Keratinocyte (primary cell): Measurements from ENCODE around the gene CD28. TPM values are rescaled to one million over a fixed set of nuclear protein-coding genes. Genes with fewer than 3 reads are reported as not detected.

Experiments used
- DNase-seq: peaks from one replicate; pipeline ENCODE4 v3.0.0-alpha.2; 2011; ENCODE audit warnings: low read depth, missing footprints, low spot score
- FAIRE-seq: peaks from 2 replicates; lab custom pipeline; 2011; peaks lifted over from hg19 to GRCh38; lab: Jason Lieb, UNC
- H2AFZ ChIP-seq: 2 replicates; pipeline ENCODE4 v1.6.0; 2012; ENCODE audit warnings: low read length, control low read depth, inconsistent platforms; ENCODE audit not compliant: control insufficient read depth
- H3K27ac ChIP-seq: 2 replicates; pipeline ENCODE4 v1.5.1; 2011; ENCODE audit warnings: low read length; ENCODE audit not compliant: control insufficient read depth, insufficient read depth
- H3K27me3 ChIP-seq: 3 replicates; pipeline ENCODE4 v1.6.0; 2011; ENCODE audit warnings: low read length; ENCODE audit not compliant: control insufficient read depth, insufficient read depth; ENCODE audit errors: extremely low read depth
- H3K36me3 ChIP-seq, 2 experiments: 2 replicates in 1 of 2; 3 replicates in 1 of 2; pipeline ENCODE4 v1.5.1; 2011; ENCODE audit warnings: low read length in 2 of 2, mild to moderate bottlenecking in 1 of 2; ENCODE audit not compliant: control insufficient read depth in 2 of 2, insufficient read depth in 2 of 2; ENCODE audit errors: extremely low read depth in 1 of 2
- H3K4me1 ChIP-seq: 3 replicates; pipeline ENCODE4 v1.5.1; 2011; ENCODE audit warnings: low read length; ENCODE audit not compliant: control insufficient read depth, insufficient read depth; ENCODE audit errors: extremely low read depth
- H3K4me2 ChIP-seq: 3 replicates; pipeline ENCODE4 v1.6.0; 2011; ENCODE audit warnings: low read depth, low read length; ENCODE audit not compliant: control insufficient read depth, insufficient read depth; ENCODE audit errors: extremely low read depth
- H3K4me3 ChIP-seq, 3 experiments: fragments of 200-600 bp in 1 of 3; sonication (generic) in 1 of 3; 2 replicates in 2 of 3; 3 replicates in 1 of 3; pipeline ENCODE4 v1.5.1; 2011 to 2016; ENCODE audit warnings: low read length in 3 of 3, mild to moderate bottlenecking in 3 of 3, control low read depth in 2 of 3, inconsistent platforms in 1 of 3, low read depth in 1 of 3, mixed read lengths in 1 of 3, mixed run types in 1 of 3, moderate library complexity in 1 of 3; ENCODE audit not compliant: control insufficient read depth in 2 of 3, insufficient read depth in 2 of 3; ENCODE audit errors: extremely low read depth in 1 of 3
- H3K79me2 ChIP-seq: 2 replicates; pipeline ENCODE4 v1.6.0; 2012; ENCODE audit warnings: low read length; ENCODE audit not compliant: control insufficient read depth, insufficient read depth
- H3K9ac ChIP-seq: 3 replicates; pipeline ENCODE4 v1.6.0; 2011; ENCODE audit warnings: low read length; ENCODE audit not compliant: control insufficient read depth, insufficient read depth; ENCODE audit errors: extremely low read depth
- H3K9me1 ChIP-seq: 3 replicates; pipeline ENCODE4 v1.6.0; 2011; ENCODE audit warnings: low read length; ENCODE audit not compliant: control insufficient read depth, insufficient read depth; ENCODE audit errors: extremely low read depth
- H3K9me3 ChIP-seq: 2 replicates; pipeline ENCODE4 v1.5.1; 2012; ENCODE audit warnings: low read depth, low read length; ENCODE audit not compliant: control insufficient read depth
- H4K20me1 ChIP-seq: 3 replicates; pipeline ENCODE4 v1.6.0; 2011; ENCODE audit warnings: low read length; ENCODE audit not compliant: control insufficient read depth, insufficient read depth; ENCODE audit errors: extremely low read depth
- EZH2 ChIP-seq: IDR thresholded peaks from one replicate; pipeline ENCODE4 v1.6.1; 2012; ENCODE audit warnings: inconsistent platforms, mild to moderate bottlenecking, low read length, moderate library complexity
- dilution Hi-C: fragments of 300-500 bp; cut with MboI; formaldehyde crosslinking; loops from one replicate; pipeline ENCODE4 v1.7.0; 2020; ENCODE audit warnings: low sequenced_read_pairs; ENCODE audit not compliant: extremely low pct_ligation_motif_present
- polyA plus RNA-seq, 5 experiments: library from polyadenylated mRNA; depleted of rRNA in 3 of 5; stranded (reverse) in 3 of 5; stranded (forward) in 1 of 5; unstranded in 1 of 5; fragments of >200 nt; gene quantifications; 1 replicate in 1 of 5; 2 replicates in 3 of 5; 3 replicates in 1 of 5; pipeline versions ENCODE4 v1.2.1 to v1.2.3, GENCODE V29; 2011 to 2012; ENCODE audit warnings: missing spikeins in 2 of 5, low read depth in 1 of 5, low replicate concordance in 1 of 5
- TF ChIP-seq, protein P1 (sequence below), 3 experiments: IDR thresholded peaks in 1 of 3; conservative IDR thresholded peaks in 1 of 3; optimal IDR thresholded peaks in 1 of 3; 2 replicates in 2 of 3; 3 replicates in 1 of 3; pipeline versions ENCODE3 to v1.5.1; 2011; ENCODE audit warnings: low read length in 3 of 3, mild to moderate bottlenecking in 3 of 3, moderate library complexity in 2 of 3, control low read depth in 1 of 3, inconsistent platforms in 1 of 3; ENCODE audit not compliant: insufficient read depth in 2 of 3; ENCODE audit errors: extremely low read depth in 1 of 3

The CD28 gene
- polyA plus RNA-seq, 1 donor (not counting 4 experiments of a cell fraction or from before 2014, with no cell fraction given) = 0.01 TPM

DNA sequence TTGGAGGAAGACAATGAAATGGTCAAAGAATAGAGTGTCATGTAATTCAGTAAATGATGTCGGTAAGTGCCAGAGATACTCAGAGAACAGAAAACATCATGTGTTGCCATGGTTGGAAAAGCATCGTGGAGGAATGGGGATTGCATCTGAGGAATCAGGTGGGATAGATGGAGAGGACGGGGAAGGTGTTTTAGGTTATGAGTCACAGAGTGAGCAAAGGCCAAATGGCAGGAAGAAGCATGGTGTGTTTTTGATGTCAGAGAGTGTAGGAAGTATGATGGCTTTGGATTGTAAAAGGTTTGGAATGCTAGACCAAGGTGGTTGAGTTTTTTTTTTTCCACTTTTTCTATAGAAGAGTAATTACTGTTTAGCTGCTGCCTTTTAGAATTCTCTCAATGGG, 27.5 kb upstream of the CD28 start:
- no peak overlapping the region for H2AFZ ChIP-seq
- H3K79me2 ChIP-seq = no peaks in the 10 kb centered on the region
- H3K4me3 ChIP-seq = no peak overlapping the region
- no peaks in the 10 kb centered on the region for H4K20me1 ChIP-seq
- FAIRE-seq = peak; percentile 55
- dilution Hi-C loops = no loop called here
- no peaks in the 10 kb centered on the region for H3K9me3 ChIP-seq
- peaks cover 26% of the 10 kb centered on the region for H3K4me1 ChIP-seq
- no peak overlapping the region for H3K27ac ChIP-seq
- H3K27me3 ChIP-seq = no peaks in the 10 kb centered on the region
- DNase-seq = no peak
- H3K36me3 ChIP-seq = no peaks in the 10 kb centered on the region
- H3K4me2 ChIP-seq = no peak overlapping the region
- TF ChIP-seq, protein P1, sequence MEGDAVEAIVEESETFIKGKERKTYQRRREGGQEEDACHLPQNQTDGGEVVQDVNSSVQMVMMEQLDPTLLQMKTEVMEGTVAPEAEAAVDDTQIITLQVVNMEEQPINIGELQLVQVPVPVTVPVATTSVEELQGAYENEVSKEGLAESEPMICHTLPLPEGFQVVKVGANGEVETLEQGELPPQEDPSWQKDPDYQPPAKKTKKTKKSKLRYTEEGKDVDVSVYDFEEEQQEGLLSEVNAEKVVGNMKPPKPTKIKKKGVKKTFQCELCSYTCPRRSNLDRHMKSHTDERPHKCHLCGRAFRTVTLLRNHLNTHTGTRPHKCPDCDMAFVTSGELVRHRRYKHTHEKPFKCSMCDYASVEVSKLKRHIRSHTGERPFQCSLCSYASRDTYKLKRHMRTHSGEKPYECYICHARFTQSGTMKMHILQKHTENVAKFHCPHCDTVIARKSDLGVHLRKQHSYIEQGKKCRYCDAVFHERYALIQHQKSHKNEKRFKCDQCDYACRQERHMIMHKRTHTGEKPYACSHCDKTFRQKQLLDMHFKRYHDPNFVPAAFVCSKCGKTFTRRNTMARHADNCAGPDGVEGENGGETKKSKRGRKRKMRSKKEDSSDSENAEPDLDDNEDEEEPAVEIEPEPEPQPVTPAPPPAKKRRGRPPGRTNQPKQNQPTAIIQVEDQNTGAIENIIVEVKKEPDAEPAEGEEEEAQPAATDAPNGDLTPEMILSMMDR (optimal IDR thresholded peaks at IDR 0.05 in 1 of 3, IDR thresholded peaks at IDR 0.05 in 1 of 3, conservative IDR thresholded peaks at IDR 0.05 in 1 of 3; ENCODE audit: extremely low read depth in 1 of 3, insufficient read depth in 2 of 3, low read length in 3 of 3) = no peak
- no peak for TF ChIP-seq EZH2
- H3K9me1 ChIP-seq = no peaks in the 10 kb centered on the region
- H3K9ac ChIP-seq = no peak overlapping the region

DNA sequence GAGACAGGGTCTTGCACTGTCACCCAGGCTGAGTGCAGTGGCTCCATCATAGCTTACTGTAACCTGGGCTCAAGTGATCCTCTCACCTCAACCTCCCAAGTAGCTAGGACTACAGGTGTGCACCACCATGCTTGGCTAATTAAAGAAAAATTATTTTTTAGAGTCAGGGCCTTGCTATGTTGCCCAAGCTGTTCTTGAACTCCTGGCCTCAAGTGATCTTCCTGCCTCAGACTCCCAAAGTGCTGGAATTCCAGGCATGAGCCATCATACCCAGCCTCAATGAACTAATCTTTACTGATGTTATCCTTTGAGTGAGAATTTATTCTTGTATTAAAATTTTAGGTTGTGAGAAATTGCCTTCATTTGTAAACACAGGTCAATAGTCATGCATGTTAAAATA, 27.0 kb upstream of the CD28 start:
- no peak overlapping the region for H3K4me2 ChIP-seq
- TF ChIP-seq, protein P1 (optimal IDR thresholded peaks at IDR 0.05 in 1 of 3, IDR thresholded peaks at IDR 0.05 in 1 of 3, conservative IDR thresholded peaks at IDR 0.05 in 1 of 3; ENCODE audit: extremely low read depth in 1 of 3, insufficient read depth in 2 of 3, low read length in 3 of 3) = no peak
- TF ChIP-seq EZH2 = no peak
- H3K79me2 ChIP-seq = no peaks in the 10 kb centered on the region
- no peak overlapping the region for H3K4me3 ChIP-seq
- peaks cover 31% of the 10 kb centered on the region for H3K4me1 ChIP-seq
- H4K20me1 ChIP-seq = no peaks in the 10 kb centered on the region
- H3K9me1 ChIP-seq = no peaks in the 10 kb centered on the region
- H3K36me3 ChIP-seq = no peaks in the 10 kb centered on the region
- no peak overlapping the region for H3K9ac ChIP-seq
- no peak overlapping the region for H2AFZ ChIP-seq
- FAIRE-seq (no peak), DNase-seq (no peak)
- H3K27ac ChIP-seq = no peak overlapping the region
- H3K27me3 ChIP-seq = no peaks in the 10 kb centered on the region
- H3K9me3 ChIP-seq = no peaks in the 10 kb centered on the region
- dilution Hi-C loops = no loop called here
